KMS-11 (cell line): Measurements from ENCODE around the gene DAB1.
A peak's percentile ranks its signal among the peaks of the same experiment; 100 is the strongest.

Experiments used
- H2AFZ ChIP-seq: fragments of 200-600 bp; sonication (generic); 2 replicates; pipeline ENCODE4 v1.6.1; 2016; ENCODE audit warnings: antibody characterized with exemption, mixed run types, low read depth
- H3K27ac ChIP-seq: fragments of 200-600 bp; sonication (generic); 2 replicates; pipeline ENCODE4 v1.6.1; 2016; ENCODE audit warnings: mild to moderate bottlenecking, mixed run types
- H3K27me3 ChIP-seq: fragments of 200-600 bp; sonication (generic); 2 replicates; pipeline ENCODE4 v1.6.1; 2017; ENCODE audit warnings: mild to moderate bottlenecking, low read depth, mixed run types, moderate library complexity; ENCODE audit not compliant: insufficient read depth
- H3K36me3 ChIP-seq: fragments of 200-600 bp; sonication (generic); 2 replicates; pipeline ENCODE4 v1.6.1; 2017; ENCODE audit warnings: mild to moderate bottlenecking, mixed run types; ENCODE audit not compliant: insufficient read depth
- H3K4me1 ChIP-seq: fragments of 200-600 bp; sonication (generic); 2 replicates; pipeline ENCODE4 v1.6.1; 2016; ENCODE audit warnings: mild to moderate bottlenecking, low read depth, mixed run types; ENCODE audit not compliant: poor library complexity, severe bottlenecking
- H3K4me2 ChIP-seq: fragments of 200-600 bp; sonication (generic); 2 replicates; pipeline ENCODE4 v1.7.0; 2016; ENCODE audit warnings: mild to moderate bottlenecking, mixed run types
- H3K4me3 ChIP-seq: fragments of 200-600 bp; sonication (generic); IDR thresholded peaks from 2 replicates; pipeline ENCODE4 v1.6.1; 2017; ENCODE audit warnings: low read depth, low read length, mixed read lengths; ENCODE audit not compliant: insufficient read depth
- H3K79me2 ChIP-seq: fragments of 200-600 bp; sonication (generic); 2 replicates; pipeline ENCODE4 v1.6.1; 2016; ENCODE audit warnings: low read depth, mixed run types; ENCODE audit not compliant: insufficient read depth
- H3K9ac ChIP-seq: fragments of 200-600 bp; sonication (generic); 2 replicates; pipeline ENCODE4 v1.6.1; 2016; ENCODE audit warnings: mild to moderate bottlenecking, mixed run types
- H4K20me1 ChIP-seq: fragments of 200-600 bp; sonication (generic); 2 replicates; pipeline ENCODE4 v1.6.1; 2016; ENCODE audit warnings: mild to moderate bottlenecking, mixed run types; ENCODE audit not compliant: insufficient read depth
- CTCF ChIP-seq: fragments of 200-600 bp; sonication (generic); conservative IDR thresholded peaks from 2 replicates; pipeline ENCODE4 v1.6.1; 2017; ENCODE audit warnings: low read depth, mild to moderate bottlenecking, antibody characterized with exemption, low read length, moderate library complexity, mixed read lengths

DAB1 gene

DNA sequence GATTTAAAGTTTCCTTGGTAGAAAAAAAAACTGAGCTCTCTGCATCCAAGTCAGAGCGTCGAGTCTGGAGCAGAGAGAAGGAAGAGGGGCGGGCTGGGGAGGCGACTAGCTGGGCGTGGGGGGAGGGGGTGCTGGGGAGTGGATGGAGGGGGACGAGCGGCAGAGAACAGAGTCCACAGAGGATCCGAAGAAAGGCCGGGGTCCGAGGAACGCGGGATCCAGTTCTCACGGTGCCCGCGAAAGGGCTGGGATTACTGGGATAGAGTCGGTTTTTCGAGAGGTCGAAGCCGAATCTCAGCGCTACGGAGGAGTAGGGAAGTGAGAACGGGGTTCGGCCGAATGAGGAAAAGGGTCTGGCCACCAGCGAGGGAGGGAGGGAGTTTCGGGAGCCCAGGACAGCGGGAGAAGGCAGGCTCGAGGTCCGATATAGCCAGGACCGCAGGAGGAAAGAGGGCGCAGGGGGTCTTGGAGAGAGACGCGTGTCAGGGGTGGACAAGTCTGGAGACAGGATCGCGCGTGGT, 665 bp downstream of the DAB1 start:
- Histone ChIP-seq H3K4me1 (no peaks in the 10 kb centered on the region), H3K79me2 (no peaks in the 10 kb centered on the region), H3K27me3 (no peaks in the 10 kb centered on the region), H3K36me3 (no peaks in the 10 kb centered on the region), H4K20me1 (no peaks in the 10 kb centered on the region), H3K27ac (no peak overlapping the region), H3K9ac (no peak overlapping the region), H2AFZ (peak overlapping the region; percentile 49; the same call in 1 of the 2 replicates), H3K4me2 (peak overlapping the region; percentile 33; the same call in 1 of the 2 replicates), H3K4me3 (no peak overlapping the region)
- TF ChIP-seq CTCF: no peak

- Histone ChIP-seq H3K9ac (no peak overlapping the region), H3K36me3 (no peaks in the 10 kb centered on the region), H3K4me2 (peak overlapping the region; percentile 33; the same call in 1 of the 2 replicates), H3K79me2 (no peaks in the 10 kb centered on the region), H2AFZ (peak overlapping the region; percentile 49; the same call in 1 of the 2 replicates), H3K27me3 (no peaks in the 10 kb centered on the region), H3K27ac (no peak overlapping the region), H3K4me1 (no peaks in the 10 kb centered on the region), H4K20me1 (no peaks in the 10 kb centered on the region), H3K4me3 (no peak overlapping the region)
- no peak for TF ChIP-seq CTCF
Observed at GRCh38 chr1:57422271-57423134, 1.4 kb downstream of the DAB1 start.

GRCh38 chr1:57421806-57422205, 2.1 kb downstream of the DAB1 start:
- Histone ChIP-seq H3K79me2 (no peaks in the 10 kb centered on the region), H3K9ac (no peak overlapping the region), H3K4me2 (no peak overlapping the region), H3K27ac (no peak overlapping the region), H3K36me3 (no peaks in the 10 kb centered on the region), H3K4me3 (no peak overlapping the region), H3K27me3 (no peaks in the 10 kb centered on the region), H4K20me1 (no peaks in the 10 kb centered on the region), H2AFZ (no peak overlapping the region), H3K4me1 (no peaks in the 10 kb centered on the region)
- no peak for TF ChIP-seq CTCF

- Histone ChIP-seq H3K4me1 (no peaks in the 10 kb centered on the region), H2AFZ (no peak overlapping the region), H3K27ac (no peak overlapping the region), H3K79me2 (no peaks in the 10 kb centered on the region), H3K9ac (no peak overlapping the region), H3K36me3 (no peaks in the 10 kb centered on the region), H3K4me2 (no peak overlapping the region), H4K20me1 (no peaks in the 10 kb centered on the region), H3K4me3 (no peak overlapping the region), H3K27me3 (no peaks in the 10 kb centered on the region)
- no peak for TF ChIP-seq CTCF
Observed at GRCh38 chr1:57420981-57421785, 2.7 kb downstream of the DAB1 start.
